ENCODE measurements around the gene CPS1.

Gene CPS1

DNA sequence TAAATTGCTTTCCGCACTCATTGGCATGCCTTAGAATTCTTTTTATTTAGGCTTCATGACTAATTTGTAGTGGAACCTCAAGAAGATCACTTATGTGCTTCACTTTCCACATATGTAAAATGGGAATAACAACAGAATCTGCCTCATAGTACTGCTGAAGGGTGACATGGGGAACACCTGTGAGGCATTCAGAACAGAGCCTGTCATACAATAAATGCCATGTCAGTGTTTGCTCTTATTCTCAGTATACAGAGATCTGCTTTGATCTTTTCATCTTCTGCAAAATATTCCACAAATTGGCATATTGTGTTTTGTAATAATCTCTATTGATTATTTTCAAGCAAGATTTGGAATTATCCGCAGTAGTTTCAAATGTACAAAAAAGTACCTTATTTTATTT is 17.4 kb upstream of the CPS1 start:
- H3K4me3 ChIP-seq (ENCODE audit: low read depth, low read length): no peak overlapping the region
- DNase-seq (ENCODE audit: low read depth): no peak
- TF ChIP-seq, protein P1, sequence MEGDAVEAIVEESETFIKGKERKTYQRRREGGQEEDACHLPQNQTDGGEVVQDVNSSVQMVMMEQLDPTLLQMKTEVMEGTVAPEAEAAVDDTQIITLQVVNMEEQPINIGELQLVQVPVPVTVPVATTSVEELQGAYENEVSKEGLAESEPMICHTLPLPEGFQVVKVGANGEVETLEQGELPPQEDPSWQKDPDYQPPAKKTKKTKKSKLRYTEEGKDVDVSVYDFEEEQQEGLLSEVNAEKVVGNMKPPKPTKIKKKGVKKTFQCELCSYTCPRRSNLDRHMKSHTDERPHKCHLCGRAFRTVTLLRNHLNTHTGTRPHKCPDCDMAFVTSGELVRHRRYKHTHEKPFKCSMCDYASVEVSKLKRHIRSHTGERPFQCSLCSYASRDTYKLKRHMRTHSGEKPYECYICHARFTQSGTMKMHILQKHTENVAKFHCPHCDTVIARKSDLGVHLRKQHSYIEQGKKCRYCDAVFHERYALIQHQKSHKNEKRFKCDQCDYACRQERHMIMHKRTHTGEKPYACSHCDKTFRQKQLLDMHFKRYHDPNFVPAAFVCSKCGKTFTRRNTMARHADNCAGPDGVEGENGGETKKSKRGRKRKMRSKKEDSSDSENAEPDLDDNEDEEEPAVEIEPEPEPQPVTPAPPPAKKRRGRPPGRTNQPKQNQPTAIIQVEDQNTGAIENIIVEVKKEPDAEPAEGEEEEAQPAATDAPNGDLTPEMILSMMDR (IDR thresholded peaks at IDR 0.05; ENCODE audit: low read depth, low read length, missing control alignments): no peak

- TF ChIP-seq, protein P1 (IDR thresholded peaks at IDR 0.05; ENCODE audit: low read depth, low read length, missing control alignments): no peak
- H3K4me3 ChIP-seq (ENCODE audit: low read depth, low read length): no peak overlapping the region
- no peak for DNase-seq (ENCODE audit: low read depth)
Observed at GRCh38 chr2:210539578-210540416, 16.6 kb upstream of the CPS1 start.

GRCh38 chr2:210540471-210540870 is 15.9 kb upstream of the CPS1 start:
- TF ChIP-seq, protein P1 (IDR thresholded peaks at IDR 0.05; ENCODE audit: low read depth, low read length, missing control alignments): no peak
- H3K4me3 ChIP-seq (ENCODE audit: low read depth, low read length): no peak overlapping the region
- no peak for DNase-seq (ENCODE audit: low read depth)

- TF ChIP-seq, protein P1 (IDR thresholded peaks at IDR 0.05; ENCODE audit: low read depth, low read length, missing control alignments): no peak
- H3K4me3 ChIP-seq (ENCODE audit: low read depth, low read length): no peak overlapping the region
- DNase-seq (ENCODE audit: low read depth): no peak
Observed at GRCh38 chr2:210540900-210541289, 15.5 kb upstream of the CPS1 start.

DNA sequence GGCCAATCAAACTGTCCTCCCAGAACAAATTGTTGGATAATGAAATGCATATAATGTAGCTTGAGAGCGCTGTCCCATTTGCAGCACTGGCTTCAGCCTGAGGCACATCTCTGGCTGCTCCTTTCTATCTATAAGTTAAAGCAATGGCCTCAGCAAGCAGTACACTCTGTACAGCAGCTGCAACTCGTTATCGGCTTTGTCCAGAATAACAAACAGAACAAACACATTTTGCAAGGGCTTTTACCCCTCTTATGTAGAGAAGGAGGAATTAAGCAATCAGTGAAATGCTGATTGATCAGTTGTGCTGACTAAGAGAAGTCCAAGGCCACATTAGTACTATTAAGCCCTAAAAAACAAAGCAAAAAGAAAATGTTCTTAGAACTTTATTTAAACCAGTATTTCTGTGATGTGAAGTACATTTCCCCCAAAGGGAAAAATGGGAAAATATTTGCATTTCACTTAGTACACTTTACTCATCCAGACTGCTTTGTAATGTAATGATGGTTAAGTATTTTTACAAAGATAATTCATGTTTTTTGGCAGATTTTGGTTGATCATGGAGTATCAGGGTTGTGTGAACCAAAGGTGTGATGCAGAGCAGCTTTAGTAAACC is 15.0 kb upstream of the CPS1 start:
- TF ChIP-seq, protein P1 (IDR thresholded peaks at IDR 0.05; ENCODE audit: low read depth, low read length, missing control alignments): no peak
- no peak overlapping the region for H3K4me3 ChIP-seq (ENCODE audit: low read depth, low read length)
- no peak for DNase-seq (ENCODE audit: low read depth)

DNA sequence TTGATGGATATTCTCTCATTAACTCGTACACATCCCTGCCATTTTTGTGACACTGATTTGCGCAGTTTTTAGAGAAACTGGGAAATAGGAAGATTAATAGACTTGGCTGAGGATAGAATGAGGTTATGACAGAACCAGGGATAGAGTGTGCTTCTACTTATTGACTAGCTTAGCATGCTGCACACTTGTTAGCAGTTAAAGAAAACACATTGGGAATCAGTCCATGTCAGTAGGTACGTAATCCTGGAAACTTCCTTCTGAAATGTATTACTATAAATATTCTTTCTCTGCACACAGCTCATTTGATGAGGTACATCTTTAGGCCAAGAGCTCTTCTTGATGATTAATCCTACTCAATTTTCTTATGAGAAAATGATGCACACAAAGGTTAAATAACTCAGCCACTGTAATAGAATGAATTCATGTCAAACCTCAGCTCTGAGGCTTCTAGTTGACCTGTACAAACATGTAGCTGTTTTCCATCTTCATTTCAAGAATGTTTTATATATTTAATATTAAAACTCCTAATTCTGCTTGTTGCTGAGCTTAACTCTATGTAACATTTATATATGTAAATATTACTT is 12.3 kb upstream of the CPS1 start:
- DNase-seq (ENCODE audit: low read depth): no peak

More for the DNA sequence above, 12.3 kb upstream of the CPS1 start:
- H3K4me3 ChIP-seq (ENCODE audit: low read depth, low read length): no peak overlapping the region
- TF ChIP-seq, protein P1 (IDR thresholded peaks at IDR 0.05; ENCODE audit: low read depth, low read length, missing control alignments): no peak
